K562 (cell line): Measurements from ENCODE around the gene LRRC61. TPM values are rescaled to one million over a fixed set of nuclear protein-coding genes. Genes with fewer than 3 reads are reported as not detected.

ENCODE experiments used
- ARID4B ChIP-seq: sonication (generic); formaldehyde crosslinking; IDR thresholded peaks from 2 replicates; pipeline ENCODE4 v1.8.0; 2022; ENCODE audit warnings: mild to moderate bottlenecking, missing genetic modification reagents
- CBFB ChIP-seq: sonication (generic); formaldehyde crosslinking; IDR thresholded peaks from 2 replicates; pipeline ENCODE4 v1.4.0; 2020; ENCODE audit warnings: mild to moderate bottlenecking, missing genetic modification reagents
- GATAD2B ChIP-seq: fragments of 450-650 bp; IDR thresholded peaks from 2 replicates; pipeline ENCODE4 v1.6.1; 2017; ENCODE audit warnings: mild to moderate bottlenecking, borderline replicate concordance
- RBM17 ChIP-seq: fragments of 200-400 bp; formaldehyde crosslinking; IDR thresholded peaks from 2 replicates; pipeline ENCODE4 v1.6.1; 2017; ENCODE audit warnings: low read depth, mild to moderate bottlenecking, low read length, borderline replicate concordance
- TRIM24 ChIP-seq, 2 experiments: fragments of 450-650 bp; IDR thresholded peaks; 2 replicates each; pipeline ENCODE4 v1.6.1; 2016
- ZFPM2 ChIP-seq: fragments of 250-450 bp; sonication (Bioruptor Pico); IDR thresholded peaks from 2 replicates; pipeline ENCODE4 v1.5.1; 2022; ENCODE audit warnings: mild to moderate bottlenecking
- ZNF12 ChIP-seq: sonication (generic); formaldehyde crosslinking; IDR thresholded peaks from 2 replicates; pipeline ENCODE4 v1.4.0; 2020; ENCODE audit warnings: mild to moderate bottlenecking, missing genetic modification reagents
- ZNF512 ChIP-seq: IDR thresholded peaks from 2 replicates; pipeline ENCODE4 v1.6.1; 2016; ENCODE audit warnings: missing genetic modification characterization, missing compliant biosample characterization
- ZNF780A ChIP-seq: fragments of 250-450 bp; sonication (Bioruptor Pico); IDR thresholded peaks from 2 replicates; pipeline ENCODE4 v1.5.0; 2021; ENCODE audit warnings: mild to moderate bottlenecking
- polyA plus RNA-seq, 8 experiments: library from polyadenylated mRNA; depleted of rRNA in 4 of 8; stranded (reverse) in 5 of 8; unstranded in 3 of 8; fragments of >200 nt; fragmentation: Nextera tagmentation in 2 of 8; fragmentation: Illumina TruSeq in 1 of 8; extraction: Ambion mirVana in 2 of 8; extraction: Trizol in 1 of 8; gene quantifications; 2 replicates each; pipeline versions ENCODE4 v1.2.1 to v1.2.3, GENCODE V29; 2011 to 2014; ENCODE audit warnings: inconsistent platforms in 1 of 8, missing spikeins in 1 of 8
- total RNA-seq, 7 experiments: library from RNA; depleted of rRNA in 6 of 7; stranded (reverse); fragments of >200 nt in 6 of 7; fragmentation: Illumina TruSeq in 2 of 7; extraction: Trizol in 2 of 7; gene quantifications; 2 replicates each; pipeline versions ENCODE4 v1.2.1 to v1.2.3, GENCODE V29; 2011 to 2021; ENCODE audit warnings: low replicate concordance in 1 of 7
- TF ChIP-seq, protein P1 (sequence below): fragments of 250-450 bp; sonication (Bioruptor Pico); IDR thresholded peaks from 2 replicates; pipeline ENCODE4 v1.4.0; 2020

Gene LRRC61
- total and polyA plus RNA-seq, 9 of the 15 experiments (the other 6 are each of a cell fraction or from before 2014, with no cell fraction given) = 1.3 to 55.2 (median 35.2) TPM

DNA sequence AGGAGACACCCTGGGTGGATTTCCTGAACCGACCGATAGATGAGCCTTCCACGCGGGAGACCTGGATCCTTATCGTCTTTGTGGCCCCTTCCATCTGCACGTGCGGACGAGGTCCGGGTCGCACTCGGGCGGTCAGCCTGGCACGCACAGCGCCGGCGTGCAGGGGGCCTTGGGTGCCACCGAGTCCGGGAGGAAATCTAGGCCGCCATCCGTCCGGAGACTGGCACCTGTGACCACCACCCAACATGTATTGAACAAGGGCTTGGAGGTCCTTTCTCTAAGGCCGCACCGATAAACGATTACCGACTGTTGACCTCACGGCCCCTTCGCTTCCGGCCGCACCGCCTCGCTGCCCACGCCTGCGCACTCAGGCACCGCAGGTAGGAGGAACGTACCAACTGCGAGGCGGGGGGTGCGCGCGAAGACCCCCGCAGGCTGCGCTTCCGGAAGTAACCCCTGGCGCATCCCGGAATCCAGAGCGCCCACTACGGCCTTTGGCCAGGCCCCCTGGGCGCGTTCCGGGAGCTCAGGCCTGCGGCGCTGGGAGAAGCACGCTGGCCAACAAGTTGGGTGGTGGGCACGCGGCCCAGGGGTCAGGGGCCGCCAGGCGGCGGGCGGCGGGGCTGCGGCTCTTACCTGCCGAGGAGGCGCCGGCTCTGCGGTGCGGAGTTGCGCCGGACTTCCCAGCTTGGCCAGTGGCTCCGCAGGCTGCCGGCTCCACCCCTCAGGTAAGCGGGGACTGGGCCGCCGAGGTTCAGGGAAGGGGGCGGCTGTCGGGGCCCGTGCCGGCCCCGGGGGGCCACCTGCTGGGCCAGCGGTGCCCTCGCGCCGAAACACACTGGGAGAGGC lies at the start of gene LRRC61, which contains the start of gene ACTR3C (continued):
- TF ChIP-seq ARID4B (CRISPR knock-in tag) (peak; percentile 94), ZNF12 (CRISPR knock-in tag) (peak; percentile 43; the same call in 1 of the 2 replicates), RBM17 (no peak), GATAD2B (peak; percentile 16), ZNF780A (CRISPR knock-in tag) (no peak), CBFB (CRISPR knock-in tag) (peak; percentile 85; the same call in 1 of the 2 replicates), ZFPM2 (CRISPR knock-in tag) (peak; percentile 82; the same call in 1 of the 2 replicates), ZNF512 (tag) (no peak), TRIM24 (IDR thresholded peaks at IDR 0.05) (peak in 1 of 2 experiments; percentile 26; a peak in 1 of 4 replicates)
- TF ChIP-seq, protein P1, sequence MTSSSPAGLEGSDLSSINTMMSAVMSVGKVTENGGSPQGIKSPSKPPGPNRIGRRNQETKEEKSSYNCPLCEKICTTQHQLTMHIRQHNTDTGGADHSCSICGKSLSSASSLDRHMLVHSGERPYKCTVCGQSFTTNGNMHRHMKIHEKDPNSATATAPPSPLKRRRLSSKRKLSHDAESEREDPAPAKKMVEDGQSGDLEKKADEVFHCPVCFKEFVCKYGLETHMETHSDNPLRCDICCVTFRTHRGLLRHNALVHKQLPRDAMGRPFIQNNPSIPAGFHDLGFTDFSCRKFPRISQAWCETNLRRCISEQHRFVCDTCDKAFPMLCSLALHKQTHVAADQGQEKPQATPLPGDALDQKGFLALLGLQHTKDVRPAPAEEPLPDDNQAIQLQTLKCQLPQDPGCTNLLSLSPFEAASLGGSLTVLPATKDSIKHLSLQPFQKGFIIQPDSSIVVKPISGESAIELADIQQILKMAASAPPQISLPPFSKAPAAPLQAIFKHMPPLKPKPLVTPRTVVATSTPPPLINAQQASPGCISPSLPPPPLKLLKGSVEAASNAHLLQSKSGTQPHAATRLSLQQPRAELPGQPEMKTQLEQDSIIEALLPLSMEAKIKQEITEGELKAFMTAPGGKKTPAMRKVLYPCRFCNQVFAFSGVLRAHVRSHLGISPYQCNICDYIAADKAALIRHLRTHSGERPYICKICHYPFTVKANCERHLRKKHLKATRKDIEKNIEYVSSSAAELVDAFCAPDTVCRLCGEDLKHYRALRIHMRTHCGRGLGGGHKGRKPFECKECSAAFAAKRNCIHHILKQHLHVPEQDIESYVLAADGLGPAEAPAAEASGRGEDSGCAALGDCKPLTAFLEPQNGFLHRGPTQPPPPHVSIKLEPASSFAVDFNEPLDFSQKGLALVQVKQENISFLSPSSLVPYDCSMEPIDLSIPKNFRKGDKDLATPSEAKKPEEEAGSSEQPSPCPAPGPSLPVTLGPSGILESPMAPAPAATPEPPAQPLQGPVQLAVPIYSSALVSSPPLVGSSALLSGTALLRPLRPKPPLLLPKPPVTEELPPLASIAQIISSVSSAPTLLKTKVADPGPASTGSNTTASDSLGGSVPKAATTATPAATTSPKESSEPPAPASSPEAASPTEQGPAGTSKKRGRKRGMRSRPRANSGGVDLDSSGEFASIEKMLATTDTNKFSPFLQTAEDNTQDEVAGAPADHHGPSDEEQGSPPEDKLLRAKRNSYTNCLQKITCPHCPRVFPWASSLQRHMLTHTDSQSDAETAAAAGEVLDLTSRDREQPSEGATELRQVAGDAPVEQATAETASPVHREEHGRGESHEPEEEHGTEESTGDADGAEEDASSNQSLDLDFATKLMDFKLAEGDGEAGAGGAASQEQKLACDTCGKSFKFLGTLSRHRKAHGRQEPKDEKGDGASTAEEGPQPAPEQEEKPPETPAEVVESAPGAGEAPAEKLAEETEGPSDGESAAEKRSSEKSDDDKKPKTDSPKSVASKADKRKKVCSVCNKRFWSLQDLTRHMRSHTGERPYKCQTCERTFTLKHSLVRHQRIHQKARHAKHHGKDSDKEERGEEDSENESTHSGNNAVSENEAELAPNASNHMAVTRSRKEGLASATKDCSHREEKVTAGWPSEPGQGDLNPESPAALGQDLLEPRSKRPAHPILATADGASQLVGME (CRISPR knock-in tag) = peak; percentile 96
